IMR-90 (cell line): ENCODE data around the gene TMEM117. TPM values are rescaled to one million over a fixed set of nuclear protein-coding genes. Genes with fewer than 3 reads are reported as not detected.

Experiments used
- ATAC-seq: fragments of 200-7000 bp; cut with Tn5 transposase; 2 replicates; pipeline ENCODE4 v1.9.1; 2020; ENCODE audit warnings: low read depth, mild to moderate bottlenecking, moderate library complexity
- BruUV-seq: library from RNA; stranded (reverse); fragments of 400-500 nt; replicated peaks from 2 replicates; lab custom pipeline; 2021; lab: Mats Ljungman, UMichigan
- CTCF ChIA-PET: fragments of 300-600 bp; formaldehyde crosslinking; extraction: SDS; loops from one replicate; lab custom pipeline; 2021; ENCODE audit warnings: antibody characterized with exemption; lab: Yijun Ruan, JAX
- POLR2A ChIA-PET: fragments of 300-600 bp; sonication (Branson Sonifier 250); formaldehyde crosslinking; loops from one replicate; lab custom pipeline; 2022; ENCODE audit warnings: antibody characterized with exemption; ENCODE audit not compliant: unreplicated experiment; lab: Charles Lee
- DNase-seq: peaks from one replicate; pipeline ENCODE4 v3.0.0; 2013
- H2AFZ ChIP-seq: replicated peaks from 2 replicates; pipeline ENCODE3; 2013; ENCODE audit warnings: low read length, mild to moderate bottlenecking; ENCODE audit not compliant: poor library complexity
- H2AK5ac ChIP-seq: 2 replicates; pipeline ENCODE4 v1.6.1; 2013; ENCODE audit warnings: low read depth, low read length, inconsistent platforms
- H2AK9ac ChIP-seq: replicated peaks from 2 replicates; pipeline ENCODE3; 2013; ENCODE audit warnings: mild to moderate bottlenecking, low read depth, low read length, moderate library complexity; ENCODE audit not compliant: poor library complexity
- H2BK120ac ChIP-seq: 2 replicates; pipeline ENCODE4 v1.6.1; 2013; ENCODE audit warnings: low read depth, low read length, inconsistent platforms
- H2BK15ac ChIP-seq: 3 replicates; pipeline ENCODE4 v1.6.1; 2013; ENCODE audit warnings: low read depth, low read length, inconsistent platforms
- H2BK20ac ChIP-seq: 2 replicates; pipeline ENCODE4 v1.6.1; 2013; ENCODE audit warnings: low read depth, mild to moderate bottlenecking, inconsistent platforms, low read length, moderate library complexity
- H2BK5ac ChIP-seq: 2 replicates; pipeline ENCODE4 v1.6.1; 2013; ENCODE audit warnings: mild to moderate bottlenecking, low read depth, low read length, inconsistent platforms; ENCODE audit not compliant: poor library complexity, severe bottlenecking
- H3K14ac ChIP-seq: replicated peaks from 2 replicates; pipeline ENCODE4 v1.6.1; 2013; ENCODE audit warnings: low read depth, low read length, inconsistent platforms
- H3K18ac ChIP-seq: 2 replicates; pipeline ENCODE4 v1.6.1; 2013; ENCODE audit warnings: low read depth, low read length, control low read depth
- H3K23ac ChIP-seq: 2 replicates; pipeline ENCODE4 v1.6.1; 2013; ENCODE audit warnings: low read depth, low read length, inconsistent platforms
- H3K27ac ChIP-seq: 2 replicates; pipeline ENCODE4 v1.5.1; 2013; ENCODE audit warnings: mild to moderate bottlenecking, control low read depth, low read length; ENCODE audit not compliant: insufficient read depth
- H3K27me3 ChIP-seq: 2 replicates; pipeline ENCODE4 v1.6.1; 2013; ENCODE audit warnings: low read length; ENCODE audit not compliant: control insufficient read depth, insufficient read depth
- H3K36me3 ChIP-seq: 2 replicates; pipeline ENCODE4 v1.6.1; 2013; ENCODE audit warnings: low read length, mixed read lengths; ENCODE audit not compliant: control insufficient read depth, insufficient read depth
- H3K4ac ChIP-seq: 2 replicates; pipeline ENCODE4 v1.6.1; 2013; ENCODE audit warnings: low read depth, low read length, inconsistent platforms
- H3K4me1 ChIP-seq: 2 replicates; pipeline ENCODE4 v1.6.1; 2013; ENCODE audit warnings: low read length, mixed read lengths; ENCODE audit not compliant: control insufficient read depth, insufficient read depth
- H3K4me2 ChIP-seq: 2 replicates; pipeline ENCODE4 v1.6.1; 2013; ENCODE audit warnings: low read depth, mild to moderate bottlenecking, control low read depth, low read length, moderate library complexity
- H3K4me3 ChIP-seq: 2 replicates; pipeline ENCODE4 v1.5.1; 2013; ENCODE audit warnings: low read depth, mild to moderate bottlenecking, control low read depth, low read length, moderate library complexity; ENCODE audit not compliant: insufficient read depth
- H3K56ac ChIP-seq: 2 replicates; pipeline ENCODE4 v1.6.1; 2013; ENCODE audit warnings: low read length, inconsistent platforms; ENCODE audit not compliant: insufficient read depth; ENCODE audit errors: extremely low read depth
- H3K79me1 ChIP-seq, 2 experiments: 2 replicates each; pipeline ENCODE4 v1.6.1; 2013; ENCODE audit warnings: low read length in 2 of 2, inconsistent platforms in 1 of 2, low read depth in 1 of 2
- H3K9ac ChIP-seq: 2 replicates; pipeline ENCODE4 v1.6.1; 2013; ENCODE audit warnings: low read depth, low read length, control low read depth
- H3K9me1 ChIP-seq: 2 replicates; pipeline ENCODE4 v1.6.1; 2013; ENCODE audit warnings: low read length, inconsistent platforms; ENCODE audit not compliant: insufficient read depth
- H3K9me3 ChIP-seq: 2 replicates; pipeline ENCODE4 v1.6.1; 2013; ENCODE audit warnings: low read length; ENCODE audit not compliant: control insufficient read depth, insufficient read depth
- H4K20me1 ChIP-seq: 2 replicates; pipeline ENCODE4 v1.6.1; 2013; ENCODE audit warnings: low read length, inconsistent platforms; ENCODE audit not compliant: insufficient read depth
- H4K5ac ChIP-seq: 2 replicates; pipeline ENCODE4 v1.6.1; 2013; ENCODE audit warnings: mild to moderate bottlenecking, low read depth, low read length, control low read depth
- H4K8ac ChIP-seq, 2 experiments: 2 replicates each; pipeline ENCODE4 v1.6.1; 2013; ENCODE audit warnings: low read depth in 2 of 2, low read length in 2 of 2, control low read depth in 1 of 2, inconsistent platforms in 1 of 2
- H4K91ac ChIP-seq: 2 replicates; pipeline ENCODE4 v1.6.1; 2013; ENCODE audit warnings: low read depth, low read length, inconsistent platforms; ENCODE audit not compliant: insufficient read depth
- CTCF ChIP-seq: conservative IDR thresholded peaks from 2 replicates; pipeline ENCODE4 v1.5.1; 2012; ENCODE audit warnings: mild to moderate bottlenecking, low read depth, low read length, improper control_type of control experiment
- FOS ChIP-seq: fragments of 150-350 bp; IDR thresholded peaks from 2 replicates; pipeline ENCODE4 v1.6.1; 2016; ENCODE audit warnings: low read depth, low read length
- RAD21 ChIP-seq: IDR thresholded peaks from 2 replicates; pipeline ENCODE4 v1.6.1; 2012; ENCODE audit warnings: low read length, improper control_type of control experiment
- RCOR1 ChIP-seq: IDR thresholded peaks from 2 replicates; pipeline ENCODE4 v1.6.1; 2012; ENCODE audit warnings: mild to moderate bottlenecking, low read length, improper control_type of control experiment; ENCODE audit not compliant: insufficient replicate concordance
- SMC3 ChIP-seq: fragments of 150-350 bp; IDR thresholded peaks from 2 replicates; pipeline ENCODE4 v1.6.1; 2016; ENCODE audit warnings: low read depth, mild to moderate bottlenecking, antibody characterized with exemption, low read length, moderate library complexity
- WGBS, 2 experiments: methylation state at CpG; one replicate each; pipeline versions ENCODE4 v1.1.5 to v1.1.7; 2013; ENCODE audit warnings: missing lambda C conversion rate in 2 of 2; ENCODE audit not compliant: insufficient read length in 1 of 2; ENCODE audit errors: extremely low coverage in 2 of 2; 5-methylcytosine and 5-hydroxymethylcytosine counted together
- dilution Hi-C: fragments of 300-500 bp; cut with HindIII; formaldehyde crosslinking; loops from one replicate; pipeline ENCODE4 v1.14.3; 2018; ENCODE audit warnings: low sequenced_read_pairs; ENCODE audit not compliant: unreplicated experiment
- in situ Hi-C: fragments of 300-500 bp; cut with MboI; formaldehyde crosslinking; loops from 3 replicates; pipeline ENCODE4 v1.14.3; 2019; ENCODE audit warnings: low sequenced_read_pairs, inconsistent platforms, mixed read lengths
- intact Hi-C: fragments of 100-400 bp; cut with micrococcal nuclease; formaldehyde crosslinking; loops from 2 replicates; pipeline ENCODE4 v1.10.0; 2022
- polyA plus RNA-seq, 3 experiments: library from polyadenylated mRNA; depleted of rRNA; stranded (reverse); fragments of >200 nt; gene quantifications; 2 replicates each; pipeline ENCODE4 v1.2.3, GENCODE V29; 2012; ENCODE audit warnings: low replicate concordance in 1 of 3
- total RNA-seq: library from RNA; depleted of rRNA; stranded (reverse); fragments of >200 nt; gene quantifications from 2 replicates; pipeline ENCODE4 v1.2.3, GENCODE V29; 2012

The TMEM117 gene
- total and polyA plus RNA-seq, 2 of the 4 experiments (the other 2 are of a cell fraction) = 8.7 to 21.0 TPM

DNA sequence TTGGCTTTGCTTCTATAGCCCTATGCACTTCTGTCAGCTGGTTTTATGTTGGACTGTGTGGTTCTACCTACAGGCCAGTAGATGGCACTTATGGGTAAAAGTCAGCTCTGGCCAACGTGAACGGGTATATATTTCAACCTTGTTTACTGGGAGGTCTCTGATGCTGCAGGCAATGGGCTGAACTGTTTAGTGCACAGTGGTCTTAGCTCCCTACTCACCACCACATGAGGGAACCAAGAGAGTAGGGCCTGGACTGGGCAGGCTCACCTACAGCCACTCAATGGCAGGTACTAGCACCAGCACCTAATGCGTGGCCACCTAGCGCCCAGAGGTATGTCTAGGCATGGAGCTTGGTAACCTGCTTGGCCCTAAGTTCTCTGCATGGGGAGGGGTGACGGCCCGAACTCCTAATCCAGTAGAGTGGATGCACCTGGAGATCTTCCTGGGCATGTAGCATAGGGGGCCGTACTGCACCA is 481.8 kb downstream of the TMEM117 start:
- Histone ChIP-seq H3K4me1 (no peaks in the 10 kb centered on the region), H3K14ac (no peak overlapping the region), H3K4ac (no peak overlapping the region), H2AK9ac (no peak overlapping the region), H4K20me1 (no peaks in the 10 kb centered on the region; the same call in 1 of the 2 replicates), H2AFZ (peak overlapping the region; percentile 64), H3K4me3 (no peak overlapping the region), H3K9me1 (no peaks in the 10 kb centered on the region), H3K18ac (no peak overlapping the region), H3K9ac (no peak overlapping the region), H2BK120ac (no peak overlapping the region), H2BK20ac (no peak overlapping the region), H2AK5ac (no peak overlapping the region), H3K23ac (no peak overlapping the region), H3K79me1 (no peaks in the 10 kb centered on the region), H2BK5ac (no peak overlapping the region), H4K5ac (no peak overlapping the region), H4K91ac (no peak overlapping the region), H3K56ac (no peak overlapping the region), H4K8ac (no peak overlapping the region), H3K9me3 (no peaks in the 10 kb centered on the region), H3K36me3 (no peaks in the 10 kb centered on the region), H3K27ac (no peak overlapping the region), H3K4me2 (no peak overlapping the region), H2BK15ac (no peak overlapping the region), H3K27me3 (no peaks in the 10 kb centered on the region)
- no TSS peak for BruUV-seq
- dilution Hi-C loops = no loop called here
- CTCF ChIA-PET = no interaction called here
- intact Hi-C loops = loop anchor here (5.0 kb wide), 1 partner anchor 610 kb away; no protein-coding TSS in a partner anchor
- WGBS, 2 experiments = no CpG with 5 or more reads among the region's 7 CpGs
- DNase-seq (peak; percentile 40), ATAC-seq (peak; percentile 92)
- no peak for TF ChIP-seq FOS
- peak; percentile 33; the same call in 1 of the 2 replicates for TF ChIP-seq RAD21
- TF ChIP-seq RCOR1 = no peak
- peak; percentile 45 for TF ChIP-seq CTCF
- peak; percentile 30 for TF ChIP-seq SMC3
- in situ Hi-C loops = no loop called here
- POLR2A ChIA-PET = no interaction called here
